Calu3 (cell line): Measurements from ENCODE around the gene DDX55. TPM values are rescaled to one million over a fixed set of nuclear protein-coding genes. Genes with fewer than 3 reads are reported as not detected.

Experiments used
- BruUV-seq: library from RNA; stranded (reverse); fragments of 400-500 nt; replicated peaks from 2 replicates; lab custom pipeline; 2021; lab: Mats Ljungman, UMichigan
- CTCF ChIA-PET: fragments of 300-600 bp; sonication (Branson Sonifier 250); formaldehyde crosslinking; loops from one replicate; lab custom pipeline; 2022; ENCODE audit warnings: antibody characterized with exemption; lab: Charles Lee
- DNase-seq: peaks from one replicate; pipeline ENCODE4 v3.0.0; 2022
- H3K27ac Mint-ChIP-seq: one replicate; pipeline ENCODE4 v1.8.0; 2022; ENCODE audit warnings: mixed read lengths; ENCODE audit not compliant: unreplicated experiment
- H3K27me3 Mint-ChIP-seq: one replicate; pipeline ENCODE4 v1.8.0; 2022; ENCODE audit warnings: mixed read lengths; ENCODE audit not compliant: unreplicated experiment
- H3K36me3 Mint-ChIP-seq: one replicate; pipeline ENCODE4 v1.8.0; 2022; ENCODE audit warnings: mild to moderate bottlenecking, moderate library complexity, mixed read lengths; ENCODE audit not compliant: insufficient read depth, unreplicated experiment
- H3K4me1 Mint-ChIP-seq: one replicate; pipeline ENCODE4 v1.8.0; 2022; ENCODE audit warnings: mild to moderate bottlenecking, low read depth, mixed read lengths; ENCODE audit not compliant: unreplicated experiment
- H3K4me3 Mint-ChIP-seq: one replicate; pipeline ENCODE4 v1.8.0; 2022; ENCODE audit warnings: mild to moderate bottlenecking, low read depth, moderate library complexity, mixed read lengths; ENCODE audit not compliant: unreplicated experiment
- H3K9me3 Mint-ChIP-seq: one replicate; pipeline ENCODE4 v1.8.0; 2022; ENCODE audit warnings: low read depth, mixed read lengths; ENCODE audit not compliant: unreplicated experiment
- CTCF ChIP-seq: fragments of 200-600 bp; IDR thresholded peaks from one replicate; pipeline ENCODE4 v1.8.0; 2022; ENCODE audit warnings: antibody characterized with exemption; ENCODE audit not compliant: unreplicated experiment
- intact Hi-C: fragments of 100-400 bp; cut with micrococcal nuclease; formaldehyde crosslinking; loops from one replicate; pipeline ENCODE4 v1.10.0; 2022; ENCODE audit not compliant: unreplicated experiment
- total RNA-seq: library from RNA; stranded (reverse); gene quantifications from 2 replicates; pipeline ENCODE4 v1.2.3, GENCODE V29; 2022

Gene DDX55
- total RNA-seq, 1 experiment from 2014 or later = 52.7 TPM

DNA sequence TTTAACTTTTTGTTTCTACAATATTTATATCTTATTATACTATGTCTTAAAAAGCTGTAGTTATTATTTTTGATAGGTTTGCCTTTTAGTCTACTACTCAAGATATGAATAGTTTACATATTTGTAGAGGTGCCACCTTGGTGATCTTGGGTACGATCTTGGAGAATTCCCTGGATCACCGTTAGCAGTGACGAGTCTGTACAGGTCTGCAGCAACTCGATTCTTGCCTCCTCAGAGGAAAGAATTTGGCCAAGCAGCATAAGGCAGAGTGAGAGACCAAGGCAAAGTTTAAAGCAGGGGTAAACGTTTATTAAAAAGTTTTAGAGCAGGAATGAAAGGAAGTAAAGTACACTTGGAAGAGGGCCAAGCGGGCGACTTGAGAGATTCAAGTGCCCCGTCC is 65.9 kb downstream of the DDX55 start:
- no TSS peak for BruUV-seq
- peaks cover 9% of the 10 kb centered on the region for H3K4me1 Mint-ChIP-seq
- H3K36me3 Mint-ChIP-seq = peaks cover 22% of the 10 kb centered on the region
- H3K27me3 Mint-ChIP-seq = no peaks in the 10 kb centered on the region
- intact Hi-C loops = no loop called here
- TF ChIP-seq CTCF = no peak
- no peak overlapping the region for H3K27ac Mint-ChIP-seq
- H3K4me3 Mint-ChIP-seq = no peak overlapping the region
- CTCF ChIA-PET = no interaction called here
- no peak for DNase-seq
- no peaks in the 10 kb centered on the region for H3K9me3 Mint-ChIP-seq

Other genes with a start within 250 kb of the DDX55 start
- 60.8 and 62.7 TPM in 2 replicates for gene SBNO1, start 237.3 kb upstream of the DDX55 start, total RNA-seq
- gene KMT5A, start 218.0 kb upstream of the DDX55 start, total RNA-seq = 83.5 and 92.6 TPM in 2 replicates
- 2.4 and 2.8 TPM in 2 replicates for gene RILPL2, start 165.4 kb upstream of the DDX55 start, total RNA-seq
- gene SNRNP35, start 144.0 kb upstream of the DDX55 start, total RNA-seq = 26.9 and 34.9 TPM in 2 replicates
- gene RILPL1, start 68.4 kb upstream of the DDX55 start, total RNA-seq = 9.5 and 9.7 TPM in 2 replicates
- 459 and 461 TPM in 2 replicates for gene TMED2, start 17.5 kb upstream of the DDX55 start, total RNA-seq
- gene EIF2B1, start 31.6 kb downstream of the DDX55 start, total RNA-seq = 57.0 and 63.6 TPM in 2 replicates
- gene GTF2H3, start 31.7 kb downstream of the DDX55 start, total RNA-seq = 59.8 and 66.5 TPM in 2 replicates
- 9.0 and 11.5 TPM in 2 replicates for gene TCTN2, start 69.0 kb downstream of the DDX55 start, total RNA-seq
- 37.8 and 41.0 TPM in 2 replicates for gene ATP6V0A2, start 110.3 kb downstream of the DDX55 start, total RNA-seq
- 0.14 and 0.20 TPM in 2 replicates for gene DNAH10, start 160.2 kb downstream of the DDX55 start, total RNA-seq